Caco-2 (cell line): ENCODE measurements around the gene NT5DC1. TPM values are rescaled to one million over a fixed set of nuclear protein-coding genes. Genes with fewer than 3 reads are reported as not detected.
A peak's percentile ranks its signal among the peaks of the same experiment; 100 is the strongest.

Source experiments
- BruUV-seq: library from RNA; stranded (reverse); fragments of 400-500 nt; replicated peaks from 2 replicates; lab custom pipeline; 2021; lab: Mats Ljungman, UMichigan
- CTCF ChIA-PET: fragments of 300-600 bp; sonication (Branson Sonifier 250); formaldehyde crosslinking; loops from one replicate; lab custom pipeline; 2022; ENCODE audit warnings: antibody characterized with exemption; lab: Charles Lee
- POLR2A ChIA-PET: fragments of 300-600 bp; sonication (Branson Sonifier 250); formaldehyde crosslinking; loops from one replicate; lab custom pipeline; 2022; ENCODE audit warnings: antibody characterized with exemption; lab: Charles Lee
- DNase-seq, 2 experiments: peaks; one replicate each; pipeline versions ENCODE4 v3.0.0 to v3.0.0-alpha.2; 2020 to 2022
- H3K27me3 ChIP-seq: replicated peaks from 2 replicates; pipeline ENCODE4 v1.6.0; 2011; ENCODE audit warnings: low read length; ENCODE audit not compliant: control insufficient read depth, insufficient read depth
- H3K36me3 ChIP-seq: 2 replicates; pipeline ENCODE4 v1.5.1; 2011; ENCODE audit warnings: low read length; ENCODE audit not compliant: control insufficient read depth, insufficient read depth
- H3K4me1 ChIP-seq: fragments of 250-450 bp; sonication (Bioruptor Pico); 2 replicates; pipeline ENCODE4 v1.5.1; 2020; ENCODE audit warnings: mild to moderate bottlenecking
- H3K4me3 ChIP-seq: 2 replicates; pipeline ENCODE4 v1.5.1; 2011; ENCODE audit warnings: low read depth, mild to moderate bottlenecking, control low read depth, low read length
- H3K9me3 ChIP-seq: fragments of 250-450 bp; sonication (Bioruptor Pico); 2 replicates; pipeline ENCODE4 v1.5.1; 2020; ENCODE audit warnings: mild to moderate bottlenecking, moderate library complexity
- H3K27ac Mint-ChIP-seq: one replicate; pipeline ENCODE4 v1.8.0; 2022; ENCODE audit warnings: mixed read lengths; ENCODE audit not compliant: unreplicated experiment
- H3K27me3 Mint-ChIP-seq: one replicate; pipeline ENCODE4 v1.8.0; 2022; ENCODE audit warnings: mixed read lengths; ENCODE audit not compliant: insufficient read depth, unreplicated experiment
- H3K36me3 Mint-ChIP-seq: one replicate; pipeline ENCODE4 v1.8.0; 2022; ENCODE audit warnings: mild to moderate bottlenecking, mixed read lengths; ENCODE audit not compliant: insufficient read depth, unreplicated experiment
- H3K4me1 Mint-ChIP-seq: one replicate; pipeline ENCODE4 v1.8.0; 2022; ENCODE audit warnings: low read depth, mixed read lengths; ENCODE audit not compliant: unreplicated experiment
- H3K4me3 Mint-ChIP-seq: one replicate; pipeline ENCODE4 v1.8.0; 2022; ENCODE audit warnings: mild to moderate bottlenecking, moderate library complexity, mixed read lengths; ENCODE audit not compliant: unreplicated experiment
- H3K9me3 Mint-ChIP-seq: one replicate; pipeline ENCODE4 v1.8.0; 2022; ENCODE audit warnings: mixed read lengths; ENCODE audit not compliant: unreplicated experiment
- intact Hi-C: fragments of 100-400 bp; cut with micrococcal nuclease; formaldehyde crosslinking; loops from one replicate; pipeline ENCODE4 v1.10.0; 2022; ENCODE audit not compliant: unreplicated experiment
- total RNA-seq: library from RNA; stranded (reverse); gene quantifications from 2 replicates; pipeline ENCODE4 v1.2.3, GENCODE V29; 2022
- TF ChIP-seq, protein P1 (sequence below), 2 experiments: fragments of 200-600 bp in 1 of 2; IDR thresholded peaks; 1 replicate in 1 of 2; 2 replicates in 1 of 2; pipeline versions ENCODE4 v1.5.1 to v1.8.0; 2011 to 2022; ENCODE audit warnings: antibody characterized with exemption in 1 of 2, control low read depth in 1 of 2, inconsistent platforms in 1 of 2, low read depth in 1 of 2, low read length in 1 of 2, mild to moderate bottlenecking in 1 of 2, moderate library complexity in 1 of 2; ENCODE audit not compliant: insufficient read depth in 1 of 2, severe bottlenecking in 1 of 2, unreplicated experiment in 1 of 2

Gene NT5DC1
- total RNA-seq, 1 experiment from 2014 or later = 54.3 TPM

DNA sequence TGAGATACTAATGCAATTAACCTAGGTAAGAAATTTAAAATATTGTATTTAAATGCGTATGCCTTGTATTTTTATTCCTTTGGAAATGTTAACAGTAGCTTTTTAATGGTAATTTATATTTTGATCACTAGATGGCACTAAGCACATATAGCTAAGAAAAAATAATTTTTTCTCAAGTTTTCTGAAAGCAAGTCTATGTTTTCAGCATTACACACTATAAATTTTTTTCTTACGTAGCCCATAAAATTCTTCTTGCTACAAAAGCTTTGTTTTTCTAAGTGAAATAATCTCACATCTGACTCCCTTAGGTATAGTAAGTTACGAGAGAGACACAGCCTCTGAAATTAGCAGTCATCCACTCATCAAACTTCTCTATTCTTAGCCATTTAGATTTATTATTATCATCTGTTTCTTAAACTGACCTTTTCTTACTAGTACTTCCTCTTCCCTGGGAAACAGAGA lies 117.5 kb downstream of the NT5DC1 start:
- no peaks in the 10 kb centered on the region for H3K9me3 ChIP-seq
- no peaks in the 10 kb centered on the region; the same call in 1 of the 2 replicates for H3K36me3 ChIP-seq
- CTCF ChIA-PET = interaction anchor here (1.0 to 1.2 kb wide), 3 partner anchors 35 to 106 kb away, joined by 3 to 6 read pairs (median 5); partner anchors contain the start of gene TSPYL4
- BruUV-seq = no TSS peak
- no peak overlapping the region for H3K4me3 Mint-ChIP-seq
- no peak overlapping the region for H3K4me3 ChIP-seq
- H3K9me3 Mint-ChIP-seq = no peaks in the 10 kb centered on the region
- no peaks in the 10 kb centered on the region for H3K27me3 ChIP-seq
- H3K27me3 Mint-ChIP-seq = no peaks in the 10 kb centered on the region
- no peak overlapping the region for H3K27ac Mint-ChIP-seq
- intact Hi-C loops = loop anchor here (5.0 kb wide), 2 partner anchors 49 to 344 kb away; no protein-coding TSS in a partner anchor
- POLR2A ChIA-PET = interaction anchor here (1.0 kb wide), 1 partner anchor 61 kb away, joined by 4 read pairs; the partner anchor contains the start of gene TSPYL1
- no peaks in the 10 kb centered on the region for H3K4me1 ChIP-seq
- TF ChIP-seq, protein P1, sequence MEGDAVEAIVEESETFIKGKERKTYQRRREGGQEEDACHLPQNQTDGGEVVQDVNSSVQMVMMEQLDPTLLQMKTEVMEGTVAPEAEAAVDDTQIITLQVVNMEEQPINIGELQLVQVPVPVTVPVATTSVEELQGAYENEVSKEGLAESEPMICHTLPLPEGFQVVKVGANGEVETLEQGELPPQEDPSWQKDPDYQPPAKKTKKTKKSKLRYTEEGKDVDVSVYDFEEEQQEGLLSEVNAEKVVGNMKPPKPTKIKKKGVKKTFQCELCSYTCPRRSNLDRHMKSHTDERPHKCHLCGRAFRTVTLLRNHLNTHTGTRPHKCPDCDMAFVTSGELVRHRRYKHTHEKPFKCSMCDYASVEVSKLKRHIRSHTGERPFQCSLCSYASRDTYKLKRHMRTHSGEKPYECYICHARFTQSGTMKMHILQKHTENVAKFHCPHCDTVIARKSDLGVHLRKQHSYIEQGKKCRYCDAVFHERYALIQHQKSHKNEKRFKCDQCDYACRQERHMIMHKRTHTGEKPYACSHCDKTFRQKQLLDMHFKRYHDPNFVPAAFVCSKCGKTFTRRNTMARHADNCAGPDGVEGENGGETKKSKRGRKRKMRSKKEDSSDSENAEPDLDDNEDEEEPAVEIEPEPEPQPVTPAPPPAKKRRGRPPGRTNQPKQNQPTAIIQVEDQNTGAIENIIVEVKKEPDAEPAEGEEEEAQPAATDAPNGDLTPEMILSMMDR (IDR thresholded peaks at IDR 0.05; ENCODE audit: insufficient read depth in 1 of 2, low read depth in 1 of 2, low read length in 1 of 2, severe bottlenecking in 1 of 2, unreplicated experiment in 1 of 2) = peak; percentile 25 to 51
- no peaks in the 10 kb centered on the region for H3K4me1 Mint-ChIP-seq
- H3K36me3 Mint-ChIP-seq = no peaks in the 10 kb centered on the region
- DNase-seq = no peak

DNA sequence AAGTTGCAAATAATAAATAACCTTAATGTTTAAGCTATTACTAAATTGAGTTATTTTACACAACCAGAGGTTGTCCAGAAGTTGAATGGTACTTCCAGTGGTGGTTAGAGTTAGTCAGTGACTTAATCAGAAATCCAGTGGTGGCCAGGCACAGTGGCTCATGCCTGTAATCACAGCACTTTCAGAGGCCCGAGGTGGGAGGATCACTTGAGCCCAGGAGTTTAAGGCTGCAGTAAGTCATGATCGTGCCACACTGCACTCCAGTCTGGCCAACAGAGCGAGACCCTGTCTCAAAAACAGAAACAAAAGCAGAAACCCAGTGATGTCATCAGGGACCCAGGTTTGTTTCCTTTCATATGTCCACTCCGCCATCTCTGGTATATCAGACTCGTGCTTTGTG lies 118.2 kb downstream of the NT5DC1 start:
- H3K36me3 Mint-ChIP-seq = no peaks in the 10 kb centered on the region
- Histone ChIP-seq H3K36me3 (no peaks in the 10 kb centered on the region), H3K9me3 (no peaks in the 10 kb centered on the region), H3K4me3 (no peak overlapping the region), H3K27me3 (no peaks in the 10 kb centered on the region), H3K4me1 (no peaks in the 10 kb centered on the region)
- no peaks in the 10 kb centered on the region for H3K27me3 Mint-ChIP-seq
- intact Hi-C loops = loop anchor here (5.0 kb wide), 2 partner anchors 48 to 343 kb away; no protein-coding TSS in a partner anchor
- no peak for DNase-seq
- no peak overlapping the region for H3K27ac Mint-ChIP-seq
- no peak overlapping the region for H3K4me3 Mint-ChIP-seq
- no peaks in the 10 kb centered on the region for H3K9me3 Mint-ChIP-seq
- no peaks in the 10 kb centered on the region for H3K4me1 Mint-ChIP-seq
- ChIA-PET CTCF (no interaction called here), POLR2A (no interaction called here)
- TF ChIP-seq, protein P1 (IDR thresholded peaks at IDR 0.05; ENCODE audit: insufficient read depth in 1 of 2, low read depth in 1 of 2, low read length in 1 of 2, severe bottlenecking in 1 of 2, unreplicated experiment in 1 of 2) = no peak
- no TSS peak for BruUV-seq

DNA sequence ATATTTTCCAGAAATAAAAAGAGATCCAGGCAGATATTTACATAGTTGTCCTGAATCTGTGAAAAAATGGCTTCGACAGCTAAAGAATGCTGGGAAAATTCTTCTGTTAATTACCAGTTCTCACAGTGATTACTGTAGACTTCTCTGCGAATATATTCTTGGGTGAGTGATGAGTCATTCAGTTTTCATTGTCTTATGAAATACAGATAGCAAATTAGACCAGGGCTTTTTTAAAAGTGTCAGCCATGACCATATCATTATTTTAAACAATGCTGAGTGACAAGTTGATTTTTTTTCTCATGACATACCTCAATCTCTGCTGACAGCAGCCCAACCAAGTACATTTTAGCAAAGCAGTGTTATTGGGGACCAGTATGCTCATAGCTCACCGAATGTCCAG lies 120.4 kb downstream of the NT5DC1 start:
- Histone ChIP-seq H3K27me3 (no peaks in the 10 kb centered on the region), H3K4me1 (no peaks in the 10 kb centered on the region), H3K36me3 (no peaks in the 10 kb centered on the region), H3K9me3 (no peaks in the 10 kb centered on the region), H3K4me3 (no peak overlapping the region)
- CTCF ChIA-PET = no interaction called here
- TF ChIP-seq, protein P1 (IDR thresholded peaks at IDR 0.05; ENCODE audit: insufficient read depth in 1 of 2, low read depth in 1 of 2, low read length in 1 of 2, severe bottlenecking in 1 of 2, unreplicated experiment in 1 of 2) = no peak
- Mint-ChIP-seq H3K27ac (no peak overlapping the region), H3K4me3 (no peak overlapping the region), H3K4me1 (no peaks in the 10 kb centered on the region), H3K9me3 (no peaks in the 10 kb centered on the region), H3K36me3 (peaks cover 5% of the 10 kb centered on the region), H3K27me3 (no peaks in the 10 kb centered on the region)
- no TSS peak for BruUV-seq
- DNase-seq = no peak
- POLR2A ChIA-PET = no interaction called here
- intact Hi-C loops = no loop called here
